Measurements from ENCODE around the gene NDUFS7.

NDUFS7 gene

GRCh38 chr19:1400281-1401137, 16.8 kb downstream of the NDUFS7 start:
- no peak for DNase-seq (ENCODE audit: low read depth in 3 of 3)

- DNase-seq (ENCODE audit: low read depth in 3 of 3): peak; percentile 14 to 65 (median 36)
These were observed 17.6 kb downstream of the NDUFS7 start, which contains the start of gene GAMT for GRCh38 chr19:1401138-1401888. TSS of gene GAMT (minus strand) at chr19:1401542. CDS start at chr19:1401476, 66 bp downstream.

GRCh38 chr19:1401889-1402217, 18.1 kb downstream of the NDUFS7 start:
- no peak for DNase-seq (ENCODE audit: low read depth in 3 of 3)

- no peak for DNase-seq (ENCODE audit: low read depth in 3 of 3)
These were observed 18.8 kb downstream of the NDUFS7 start for GRCh38 chr19:1402411-1403070.

GRCh38 chr19:1406774-1407527, 23.2 kb downstream of the NDUFS7 start:
- peak; percentile 98 to 99 (median 99) for DNase-seq (ENCODE audit: low read depth in 3 of 3)

GRCh38 chr19:1407528-1408299, 24.0 kb downstream of the NDUFS7 start, which contains the start of gene DAZAP1:
TSS of gene DAZAP1 (plus strand) at chr19:1407586. CDS start at chr19:1407774, 188 bp downstream.
- peak in 1 of 3 experiments; percentile 12 for DNase-seq (ENCODE audit: low read depth in 3 of 3)

GRCh38 chr19:1408300-1409203, 24.8 kb downstream of the NDUFS7 start:
- DNase-seq (ENCODE audit: low read depth in 3 of 3): peak; percentile 13 to 53 (median 40)

GRCh38 chr19:1409204-1410005, 25.7 kb downstream of the NDUFS7 start:
- DNase-seq (ENCODE audit: low read depth in 3 of 3): no peak

- DNase-seq (ENCODE audit: low read depth in 3 of 3): no peak
These were observed 26.6 kb downstream of the NDUFS7 start for GRCh38 chr19:1410136-1410786.

- no peak for DNase-seq (ENCODE audit: low read depth in 3 of 3)
These were observed 27.1 kb downstream of the NDUFS7 start for GRCh38 chr19:1410789-1411188.

- no peak for DNase-seq (ENCODE audit: low read depth in 3 of 3)
These were observed 27.8 kb downstream of the NDUFS7 start for GRCh38 chr19:1411255-1412191.

- no peak for DNase-seq (ENCODE audit: low read depth in 3 of 3)
These were observed 28.7 kb downstream of the NDUFS7 start for GRCh38 chr19:1412323-1412923.

GRCh38 chr19:1412995-1413800, 29.5 kb downstream of the NDUFS7 start:
- no peak for DNase-seq (ENCODE audit: low read depth in 3 of 3)

- no peak for DNase-seq (ENCODE audit: low read depth in 3 of 3)
These were observed 32.5 kb downstream of the NDUFS7 start for GRCh38 chr19:1416014-1416841.

- DNase-seq (ENCODE audit: low read depth in 3 of 3): no peak
These were observed 33.4 kb downstream of the NDUFS7 start for GRCh38 chr19:1417145-1417544.

Data from stimulated activated CD4-positive, alpha-beta T cell treated with anti-CD3 and anti-CD28 coated beads, TNF-alpha, amount 100 ng/mL, for 24 hours (primary cell).